Activated effector memory CD4-positive, alpha-beta T cell treated with anti-CD3 and anti-CD28 coated beads, Interleukin-2, amount 50 U/mL, for 16 hours (primary cell): Measurements from ENCODE around the gene STPG2.

Source experiments
- DNase-seq: peaks from one replicate; pipeline ENCODE4 v3.0.0-alpha.2; 2020

The STPG2 gene

GRCh38 chr4:98092833-98093439 lies 50.3 kb downstream of the STPG2 start:
- no peak for DNase-seq

GRCh38 chr4:98081936-98082335 lies 61.3 kb downstream of the STPG2 start:
- no peak for DNase-seq

- no peak for DNase-seq
These were observed 74.8 kb downstream of the STPG2 start for GRCh38 chr4:98068495-98068894.

GRCh38 chr4:98055800-98056501 lies 87.3 kb downstream of the STPG2 start:
- no peak for DNase-seq

- DNase-seq: no peak
These were observed 96.6 kb downstream of the STPG2 start for GRCh38 chr4:98046665-98047064.

- DNase-seq: no peak
These were observed 113.2 kb downstream of the STPG2 start for GRCh38 chr4:98030059-98030458.

- DNase-seq: no peak
These were observed 115.4 kb downstream of the STPG2 start for GRCh38 chr4:98027827-98028226.

GRCh38 chr4:98026362-98026761 lies 116.9 kb downstream of the STPG2 start:
- no peak for DNase-seq

- no peak for DNase-seq
These were observed 136.4 kb downstream of the STPG2 start for GRCh38 chr4:98006814-98007412.

- no peak for DNase-seq
These were observed 137.2 kb downstream of the STPG2 start for GRCh38 chr4:98006060-98006459.

GRCh38 chr4:98000940-98001339 lies 142.3 kb downstream of the STPG2 start:
- no peak for DNase-seq

- no peak for DNase-seq
These were observed 145.1 kb downstream of the STPG2 start for GRCh38 chr4:97998203-97998602.

GRCh38 chr4:97994765-97995465 lies 148.4 kb downstream of the STPG2 start:
- DNase-seq: no peak

GRCh38 chr4:97990409-97990808 lies 152.9 kb downstream of the STPG2 start:
- DNase-seq: no peak

GRCh38 chr4:97987019-97987648 lies 156.1 kb downstream of the STPG2 start:
- DNase-seq: no peak

GRCh38 chr4:97984545-97985131 lies 158.6 kb downstream of the STPG2 start:
- DNase-seq: no peak

- no peak for DNase-seq
These were observed 164.3 kb downstream of the STPG2 start for GRCh38 chr4:97978791-97979488.

GRCh38 chr4:97953171-97953941 lies 189.9 kb downstream of the STPG2 start:
- no peak for DNase-seq

GRCh38 chr4:97952763-97953162 lies 190.5 kb downstream of the STPG2 start:
- no peak for DNase-seq

GRCh38 chr4:97950836-97951235 lies 192.4 kb downstream of the STPG2 start:
- DNase-seq: no peak

GRCh38 chr4:97942951-97943350 lies 200.3 kb downstream of the STPG2 start:
- DNase-seq: no peak
